ENCODE measurements around the gene SDHB. TPM values are rescaled to one million over a fixed set of nuclear protein-coding genes. Genes with fewer than 3 reads are reported as not detected.
A peak's percentile ranks its signal among the peaks of the same experiment; 100 is the strongest.

SDHB gene
- total RNA-seq (ENCODE audit: low replicate concordance): 53.8 and 61.2 TPM in 2 replicates

GRCh38 chr1:17053685-17054410 lies at the start of gene SDHB:
SDHB (minus strand) TSS chr1:17054032; CDS start chr1:17054019, 13 bp downstream.
- H3K9me3 Mint-ChIP-seq: no peaks in the 10 kb centered on the region
- Histone ChIP-seq H3K9ac (peak within 1 kb of the TSS; percentile 78), H3K79me2 (ENCODE audit: low read depth) (peaks cover 45% of the 10 kb centered on the region), H2AFZ (replicated peaks) (peak within 1 kb of the TSS; percentile 80), H3K27me3 (no peaks in the 10 kb centered on the region), H3F3A (ENCODE audit: low read depth) (peaks cover 17% of the 10 kb centered on the region), H3K36me3 (no peaks in the 10 kb centered on the region), H3K4me3 (peak within 1 kb of the TSS; percentile 83), H3K9me3 (ENCODE audit: low read depth) (no peaks in the 10 kb centered on the region), H4K20me1 (ENCODE audit: low read depth) (peaks cover 5% of the 10 kb centered on the region), H3K27ac (no peak within 1 kb of the TSS), H3K4me2 (peak within 1 kb of the TSS; percentile 95), H3K4me1 (peaks cover 8% of the 10 kb centered on the region)
- DNase-seq (ENCODE audit: low spot score): peak; percentile 98
- TF ChIP-seq EZH2phosphoT487 (IDR thresholded peaks at IDR 0.05): no peak
- no peak for TF ChIP-seq CTCF (IDR thresholded peaks at IDR 0.05)
- TF ChIP-seq EZH2 (IDR thresholded peaks at IDR 0.05): no peak
- H3K27me3 Mint-ChIP-seq (ENCODE audit: insufficient read depth, low read depth): peaks cover 12% of the 10 kb centered on the region
- H3K27ac Mint-ChIP-seq: peak within 1 kb of the TSS; percentile 93
- H3K36me3 Mint-ChIP-seq: peaks cover 2% of the 10 kb centered on the region
- peaks cover 16% of the 10 kb centered on the region for H3K4me1 Mint-ChIP-seq
- H3K4me3 Mint-ChIP-seq: peak within 1 kb of the TSS; percentile 98

- Histone ChIP-seq H3K4me2 (no peak overlapping the region), H3K4me3 (no peak overlapping the region), H3K4me1 (peaks cover 4% of the 10 kb centered on the region), H2AFZ (replicated peaks) (no peak overlapping the region), H3K9me3 (ENCODE audit: low read depth) (no peaks in the 10 kb centered on the region), H4K20me1 (ENCODE audit: low read depth) (no peaks in the 10 kb centered on the region), H3K36me3 (no peaks in the 10 kb centered on the region), H3K79me2 (ENCODE audit: low read depth) (no peaks in the 10 kb centered on the region), H3K27ac (no peak overlapping the region), H3K27me3 (no peaks in the 10 kb centered on the region), H3K9ac (no peak overlapping the region), H3F3A (ENCODE audit: low read depth) (peaks cover 3% of the 10 kb centered on the region)
- H3K36me3 Mint-ChIP-seq: no peaks in the 10 kb centered on the region
- TF ChIP-seq CTCF (IDR thresholded peaks at IDR 0.05) (no peak), EZH2phosphoT487 (IDR thresholded peaks at IDR 0.05) (no peak), EZH2 (IDR thresholded peaks at IDR 0.05) (no peak)
- no peak overlapping the region for H3K4me3 Mint-ChIP-seq
- DNase-seq (ENCODE audit: low spot score): no peak
- peaks cover 27% of the 10 kb centered on the region for H3K4me1 Mint-ChIP-seq
- H3K9me3 Mint-ChIP-seq: no peaks in the 10 kb centered on the region
- H3K27ac Mint-ChIP-seq: no peak overlapping the region
- peaks cover 7% of the 10 kb centered on the region for H3K27me3 Mint-ChIP-seq (ENCODE audit: insufficient read depth, low read depth)
Observed at GRCh38 chr1:17102232-17102631, 48.4 kb upstream of the SDHB start.

GRCh38 chr1:17101261-17101660 lies 47.4 kb upstream of the SDHB start:
- Mint-ChIP-seq H3K27me3 (ENCODE audit: insufficient read depth, low read depth) (peaks cover 7% of the 10 kb centered on the region), H3K4me1 (peaks cover 30% of the 10 kb centered on the region), H3K9me3 (no peaks in the 10 kb centered on the region), H3K27ac (no peak overlapping the region), H3K36me3 (no peaks in the 10 kb centered on the region), H3K4me3 (no peak overlapping the region)
- Histone ChIP-seq H3K4me1 (peaks cover 5% of the 10 kb centered on the region), H4K20me1 (ENCODE audit: low read depth) (no peaks in the 10 kb centered on the region), H3K4me2 (no peak overlapping the region), H3K9me3 (ENCODE audit: low read depth) (no peaks in the 10 kb centered on the region), H2AFZ (replicated peaks) (no peak overlapping the region), H3K27ac (no peak overlapping the region), H3K9ac (no peak overlapping the region), H3F3A (ENCODE audit: low read depth) (peaks cover 3% of the 10 kb centered on the region), H3K79me2 (ENCODE audit: low read depth) (no peaks in the 10 kb centered on the region), H3K4me3 (no peak overlapping the region), H3K36me3 (no peaks in the 10 kb centered on the region), H3K27me3 (no peaks in the 10 kb centered on the region)
- DNase-seq (ENCODE audit: low spot score): no peak
- no peak for TF ChIP-seq EZH2 (IDR thresholded peaks at IDR 0.05)
- no peak for TF ChIP-seq CTCF (IDR thresholded peaks at IDR 0.05)
- TF ChIP-seq EZH2phosphoT487 (IDR thresholded peaks at IDR 0.05): no peak
